GM18868 (cell line): Measurements from ENCODE around the gene TMEM253.

Experiments used
- ATAC-seq: cut with Tn5 transposase; IDR thresholded peaks from one replicate; pipeline ENCODE4 v1.9.1; 2021; ENCODE audit warnings: mild to moderate bottlenecking, moderate library complexity; ENCODE audit not compliant: unreplicated experiment

The TMEM253 gene

DNA sequence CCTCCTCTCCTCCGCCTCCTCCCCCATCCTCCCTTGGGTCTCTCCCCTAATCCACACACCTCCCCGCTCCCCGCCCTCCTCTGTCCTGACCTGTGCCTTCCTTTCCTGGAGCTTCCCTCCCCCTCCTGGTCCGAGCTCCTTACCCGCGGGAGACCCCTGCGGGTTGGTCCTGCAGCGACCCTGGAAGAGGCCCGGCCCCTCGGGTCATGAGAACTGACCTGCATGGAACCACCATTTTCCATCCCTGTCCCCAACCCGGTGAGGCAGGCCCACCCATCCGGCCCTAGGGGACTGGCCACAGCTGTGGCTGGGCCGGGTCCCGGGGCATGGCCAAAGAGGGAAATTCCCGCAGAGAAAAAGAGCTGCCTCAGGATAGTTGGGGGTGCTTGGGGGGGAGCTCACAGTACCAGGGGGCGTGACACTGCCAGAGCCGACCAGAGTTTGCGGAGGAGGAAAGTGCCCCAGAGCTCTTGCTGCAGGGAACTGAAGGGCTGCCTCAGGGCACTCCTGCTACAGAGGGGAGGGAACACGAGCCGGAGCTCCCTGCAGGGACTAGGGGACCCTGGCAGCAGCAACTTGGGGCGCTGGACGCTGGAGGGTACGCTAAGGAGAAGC lies 30.1 kb upstream of the TMEM253 start:
- peak; percentile 3 for ATAC-seq

GRCh38 chr14:21071225-21072030 lies 29.4 kb upstream of the TMEM253 start:
- ATAC-seq: peak; percentile 80

DNA sequence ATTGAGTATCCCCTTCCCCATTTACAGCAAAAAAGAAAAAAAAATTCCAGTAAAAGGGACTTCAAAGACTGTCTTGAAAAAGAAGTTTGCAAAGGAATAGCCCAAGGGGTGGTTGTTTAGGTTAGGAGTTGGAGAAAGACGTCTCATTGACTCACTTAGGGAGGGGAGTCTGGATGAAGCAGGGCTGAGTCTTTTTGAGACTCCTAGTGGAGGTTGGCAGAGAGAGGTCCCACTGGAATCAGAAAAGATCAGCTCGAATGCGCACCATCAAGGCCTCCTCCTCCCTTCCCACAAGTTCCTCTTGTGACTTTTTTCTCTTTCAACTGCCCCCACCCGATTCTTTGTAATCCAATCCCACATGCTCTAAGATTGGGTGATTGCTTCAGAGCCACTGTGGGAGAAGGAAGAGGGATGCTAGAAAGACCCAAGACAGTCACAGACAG lies 28.8 kb upstream of the TMEM253 start:
- no peak for ATAC-seq

DNA sequence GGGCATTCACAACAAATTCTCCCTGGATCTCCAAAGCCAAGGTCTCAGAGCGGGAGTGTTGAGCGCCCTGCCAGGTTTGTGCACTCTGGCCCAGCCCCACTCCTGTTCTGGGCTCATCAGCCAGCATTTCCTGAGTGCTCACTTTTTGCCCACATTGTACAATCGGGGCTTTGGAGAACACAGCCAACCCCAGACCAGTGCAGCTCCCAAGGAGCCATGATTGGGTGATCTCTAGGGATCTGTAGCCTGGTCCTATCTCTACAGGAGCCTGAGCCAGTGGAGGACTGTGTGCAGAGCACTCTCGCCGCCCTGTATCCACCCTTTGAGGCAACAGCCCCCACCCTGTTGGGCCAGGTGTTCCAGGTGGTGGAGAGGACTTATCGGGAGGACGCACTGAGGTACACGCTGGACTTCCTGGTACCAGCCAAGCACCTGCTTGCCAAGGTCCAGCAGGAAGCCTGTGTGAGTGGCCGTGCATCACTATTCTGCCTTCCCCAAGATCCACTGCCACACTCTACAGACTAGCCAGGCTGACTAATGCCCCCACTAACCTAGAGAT lies 28.0 kb upstream of the TMEM253 start:
- no peak for ATAC-seq

DNA sequence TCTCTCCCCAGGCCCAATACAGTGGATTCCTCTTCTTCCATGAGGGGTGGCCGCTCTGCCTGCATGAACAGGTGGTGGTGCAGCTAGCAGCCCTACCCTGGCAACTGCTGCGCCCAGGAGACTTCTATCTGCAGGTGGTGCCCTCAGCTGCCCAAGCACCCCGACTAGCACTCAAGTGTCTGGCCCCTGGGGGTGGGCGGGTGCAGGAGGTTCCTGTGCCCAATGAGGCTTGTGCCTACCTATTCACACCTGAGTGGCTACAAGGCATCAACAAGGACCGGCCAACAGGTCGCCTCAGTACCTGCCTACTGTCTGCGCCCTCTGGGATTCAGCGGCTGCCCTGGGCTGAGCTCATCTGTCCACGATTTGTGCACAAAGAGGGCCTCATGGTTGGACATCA lies 26.9 kb upstream of the TMEM253 start:
- no peak for ATAC-seq

DNA sequence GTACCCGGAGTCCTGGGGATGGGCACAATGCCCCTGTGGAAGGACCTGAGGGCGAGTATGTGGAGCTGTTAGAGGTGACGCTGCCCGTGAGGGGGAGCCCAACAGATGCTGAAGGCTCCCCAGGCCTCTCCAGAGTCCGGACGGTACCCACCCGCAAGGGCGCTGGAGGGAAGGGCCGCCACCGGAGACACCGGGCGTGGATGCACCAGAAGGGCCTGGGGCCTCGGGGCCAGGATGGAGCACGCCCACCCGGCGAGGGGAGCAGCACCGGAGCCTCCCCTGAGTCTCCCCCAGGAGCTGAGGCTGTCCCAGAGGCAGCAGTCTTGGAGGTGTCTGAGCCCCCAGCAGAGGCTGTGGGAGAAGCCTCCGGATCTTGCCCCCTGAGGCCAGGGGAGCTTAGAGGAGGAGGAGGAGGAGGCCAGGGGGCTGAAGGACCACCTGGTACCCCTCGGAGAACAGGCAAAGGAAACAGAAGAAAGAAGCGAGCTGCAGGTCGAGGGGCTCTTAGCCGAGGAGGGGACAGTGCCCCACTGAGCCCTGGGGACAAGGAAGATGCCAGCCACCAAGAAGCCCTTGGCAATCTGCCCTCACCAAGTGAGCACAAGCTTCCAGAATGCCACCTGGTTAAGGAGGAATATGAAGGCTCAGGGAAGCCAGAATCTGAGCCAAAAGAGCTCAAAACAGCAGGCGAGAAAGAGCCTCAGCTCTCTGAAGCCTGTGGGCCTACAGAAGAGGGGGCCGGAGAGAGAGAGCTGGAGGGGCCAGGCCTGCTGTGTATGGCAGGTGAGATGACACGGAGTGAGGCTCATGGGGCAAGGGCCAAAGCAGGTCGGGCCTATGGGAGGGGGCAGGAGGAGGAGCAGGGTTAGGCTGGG lies 26.2 kb upstream of the TMEM253 start:
- ATAC-seq: no peak

DNA sequence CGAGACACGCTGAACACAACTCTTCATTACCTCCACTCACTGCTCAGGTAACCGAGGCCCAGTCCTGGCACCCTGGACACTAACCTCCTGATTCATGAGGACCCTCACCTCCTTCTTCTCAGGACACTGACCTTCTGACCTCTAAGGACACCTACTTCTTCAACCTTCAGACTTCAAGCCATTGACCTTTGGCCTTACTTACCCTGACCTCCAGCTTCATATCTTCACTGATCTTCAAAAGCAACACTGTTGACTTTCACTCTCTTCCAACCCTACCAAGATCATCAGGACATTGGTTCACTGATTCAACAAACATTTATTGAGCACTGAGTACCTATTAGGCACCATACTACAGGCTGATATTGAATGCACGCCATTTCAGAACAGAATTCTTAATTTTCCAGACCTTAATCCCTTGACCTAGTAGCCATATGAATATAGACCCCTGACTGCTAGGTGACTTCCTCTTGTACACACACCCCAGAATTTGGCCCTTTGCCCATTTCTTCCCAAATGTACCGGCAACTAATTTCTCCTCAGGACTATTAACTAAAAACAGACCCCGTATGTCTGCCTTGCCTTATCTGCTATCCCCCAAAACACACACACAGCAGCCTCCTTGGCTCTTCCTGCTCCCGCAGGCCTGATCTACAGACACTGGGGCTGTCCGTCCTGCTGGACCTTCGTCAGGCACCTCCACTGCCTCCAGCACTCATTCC lies 25.0 kb upstream of the TMEM253 start:
- no peak for ATAC-seq

DNA sequence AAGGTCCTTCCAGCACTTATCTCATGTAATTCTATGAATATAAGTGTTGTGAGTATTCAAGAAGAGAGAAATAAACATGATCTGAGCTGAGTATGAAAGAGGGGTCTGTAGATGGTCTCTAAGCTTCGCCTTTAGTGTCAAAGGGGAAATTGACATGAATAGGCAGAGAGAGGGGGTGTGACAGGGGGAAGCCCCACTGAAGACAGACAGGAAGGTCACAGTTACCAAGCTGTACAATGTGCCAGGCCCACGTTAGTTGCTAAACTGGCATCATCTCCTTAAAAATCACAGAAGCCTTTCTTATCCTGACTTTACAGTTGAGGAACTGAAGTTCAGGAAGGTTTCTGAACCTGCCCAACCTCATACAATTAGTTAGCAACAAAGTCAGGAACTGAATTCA lies 23.2 kb upstream of the TMEM253 start:
- no peak for ATAC-seq

GRCh38 chr14:21078287-21078686 lies 22.6 kb upstream of the TMEM253 start:
- ATAC-seq: no peak

GRCh38 chr14:21078726-21079125 lies 22.1 kb upstream of the TMEM253 start:
- ATAC-seq: no peak

DNA sequence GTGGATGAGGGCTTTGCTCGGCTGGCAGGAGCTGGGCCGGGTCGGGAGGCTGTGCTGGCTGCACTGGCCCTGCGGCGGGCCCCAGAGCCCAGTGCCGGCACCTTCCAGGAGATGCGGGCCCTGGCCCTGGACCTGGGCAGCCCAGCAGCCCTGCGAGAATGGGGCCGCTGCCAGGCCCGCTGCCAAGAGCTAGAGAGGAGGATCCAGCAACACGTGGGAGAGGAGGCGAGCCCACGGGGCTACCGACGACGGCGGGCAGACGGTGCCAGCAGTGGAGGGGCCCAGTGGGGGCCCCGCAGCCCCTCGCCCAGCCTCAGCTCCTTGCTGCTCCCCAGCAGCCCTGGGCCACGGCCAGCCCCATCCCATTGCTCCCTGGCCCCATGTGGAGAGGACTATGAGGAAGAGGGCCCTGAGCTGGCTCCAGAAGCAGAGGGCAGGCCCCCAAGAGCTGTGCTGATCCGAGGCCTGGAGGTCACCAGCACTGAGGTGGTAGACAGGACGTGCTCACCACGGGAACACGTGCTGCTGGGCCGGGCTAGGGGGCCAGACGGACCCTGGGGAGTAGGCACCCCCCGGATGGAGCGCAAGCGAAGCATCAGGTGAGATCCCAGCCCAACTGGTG lies 19.2 kb upstream of the TMEM253 start:
- no peak for ATAC-seq

- ATAC-seq: no peak
Measured at GRCh38 chr14:21083565-21084325, 17.1 kb upstream of the TMEM253 start.

GRCh38 chr14:21084396-21084795 lies 16.5 kb upstream of the TMEM253 start:
- no peak for ATAC-seq

- ATAC-seq: no peak
Measured at GRCh38 chr14:21084998-21085853, 15.6 kb upstream of the TMEM253 start.

DNA sequence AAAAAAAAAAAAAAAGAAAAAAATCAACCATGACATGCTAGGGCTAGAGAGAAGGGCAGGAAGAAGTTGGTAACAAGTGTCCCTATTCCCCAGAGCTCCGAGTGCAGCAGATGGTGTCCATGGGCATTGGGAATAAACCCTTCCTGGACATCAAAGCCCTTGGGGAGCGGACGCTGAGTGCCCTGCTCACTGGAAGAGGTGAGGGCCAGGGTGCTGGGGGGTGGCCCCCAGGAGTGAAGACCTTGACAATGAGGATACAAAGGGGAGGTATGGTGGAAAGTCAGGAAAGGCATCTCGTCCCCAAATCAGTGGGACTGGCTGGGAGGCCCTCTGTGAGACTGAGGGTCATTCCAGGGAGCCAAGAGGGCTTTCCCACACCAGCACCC lies 14.0 kb upstream of the TMEM253 start:
- no peak for ATAC-seq

GRCh38 chr14:21087294-21088091 lies 13.4 kb upstream of the TMEM253 start:
- peak; percentile 80 for ATAC-seq

- no peak for ATAC-seq
Measured at GRCh38 chr14:21088687-21089086, 12.2 kb upstream of the TMEM253 start.

GRCh38 chr14:21089271-21089670 lies 11.6 kb upstream of the TMEM253 start:
- ATAC-seq: no peak
